B cell (primary cell): Measurements from ENCODE around the gene STPG1. TPM values are rescaled to one million over a fixed set of nuclear protein-coding genes. Genes with fewer than 3 reads are reported as not detected.

Experiments used
- ATAC-seq: fragments of 200-7000 bp; cut with Tn5 transposase; one replicate; pipeline ENCODE4 v1.10.0; 2021; ENCODE audit warnings: low read depth, mild to moderate bottlenecking, moderate number of reproducible peaks, moderate library complexity
- CTCF ChIA-PET: fragments of 350-600 bp; sonication (Branson Sonifier 250); formaldehyde crosslinking; loops from one replicate; lab custom pipeline; 2021; ENCODE audit warnings: antibody characterized with exemption, inconsistent platforms; lab: Charles Lee
- POLR2A ChIA-PET: fragments of 350-600 bp; sonication (Branson Sonifier 250); formaldehyde crosslinking; loops from one replicate; lab custom pipeline; 2021; ENCODE audit warnings: antibody characterized with exemption; lab: Charles Lee
- DNase-seq: peaks from one replicate; pipeline ENCODE4 v3.0.0; 2013
- H2AFZ ChIP-seq: 2 replicates; pipeline ENCODE4 v1.6.1; 2012; ENCODE audit warnings: mild to moderate bottlenecking, low read depth, low read length; ENCODE audit not compliant: insufficient read depth, poor library complexity, severe bottlenecking
- H3K27ac ChIP-seq, 2 donors: 1 replicate in 1 of 2; 2 replicates in 1 of 2; pipeline ENCODE4 v1.5.1; 2012 to 2013; ENCODE audit warnings: low read length in 2 of 2, mild to moderate bottlenecking in 2 of 2, moderate library complexity in 1 of 2
- H3K27me3 ChIP-seq, 4 experiments: fragments of 200-600 bp in 1 of 4; sonication (generic) in 1 of 4; replicated peaks in 1 of 4; 1 replicate in 2 of 4; 2 replicates in 2 of 4; pipeline versions ENCODE4 v1.6.1 to v1.7.0; 2013 to 2016; ENCODE audit warnings: low read length in 3 of 4, mild to moderate bottlenecking in 2 of 4, mixed read lengths in 1 of 4, moderate library complexity in 1 of 4; ENCODE audit not compliant: insufficient read depth in 4 of 4, control insufficient read depth in 3 of 4; ENCODE audit errors: control extremely low read depth in 1 of 4
- H3K36me3 ChIP-seq, 2 experiments: replicated peaks in 1 of 2; 1 replicate in 1 of 2; 2 replicates in 1 of 2; pipeline versions ENCODE4 v1.6.1 to v1.7.1; 2013; ENCODE audit warnings: low read length in 1 of 2; ENCODE audit not compliant: insufficient read depth in 2 of 2, control insufficient read depth in 1 of 2; ENCODE audit errors: control extremely low read depth in 1 of 2, extremely low read depth in 1 of 2
- H3K4me1 ChIP-seq, 2 donors: fragments of 200-600 bp in 1 of 2; sonication (generic) in 1 of 2; 1 replicate in 1 of 2; 2 replicates in 1 of 2; pipeline versions ENCODE4 v1.5.1 to v1.6.1; 2013 to 2017; ENCODE audit warnings: low read length in 2 of 2; ENCODE audit not compliant: control insufficient read depth in 2 of 2, insufficient read depth in 2 of 2
- H3K4me2 ChIP-seq: replicated peaks from 2 replicates; pipeline ENCODE3; 2012; ENCODE audit warnings: mild to moderate bottlenecking, low read depth, low read length; ENCODE audit not compliant: poor library complexity, severe bottlenecking
- H3K4me3 ChIP-seq, 5 experiments: fragments of 200-600 bp in 1 of 5; sonication (generic) in 1 of 5; 1 replicate in 3 of 5; 2 replicates in 2 of 5; pipeline versions ENCODE4 v1.5.1 to v1.7.0; 2011 to 2016; ENCODE audit warnings: low read length in 4 of 5, mild to moderate bottlenecking in 4 of 5, low read depth in 2 of 5, control low read depth in 1 of 5, moderate library complexity in 1 of 5; ENCODE audit not compliant: insufficient read depth in 1 of 5; ENCODE audit errors: control extremely low read depth in 1 of 5, extremely low read depth in 1 of 5
- H3K79me2 ChIP-seq: fragments of 200-600 bp; sonication (generic); one replicate; pipeline ENCODE4 v1.6.0; 2016; ENCODE audit warnings: low read length; ENCODE audit not compliant: control insufficient read depth, insufficient read depth
- H3K9ac ChIP-seq: fragments of 200-600 bp; sonication (generic); 2 replicates; pipeline ENCODE4 v1.6.1; 2017; ENCODE audit warnings: mild to moderate bottlenecking, low read length, moderate library complexity
- H3K9me3 ChIP-seq, 3 donors: one replicate each; pipeline versions ENCODE4 v1.6.1 to v1.7.1; 2013; ENCODE audit warnings: low read length in 2 of 3; ENCODE audit not compliant: control insufficient read depth in 2 of 3, insufficient read depth in 1 of 3; ENCODE audit errors: control extremely low read depth in 1 of 3
- H4K20me1 ChIP-seq: 2 replicates; pipeline ENCODE4 v1.6.0; 2012; ENCODE audit warnings: mild to moderate bottlenecking, low read length; ENCODE audit not compliant: insufficient read depth, control insufficient read depth, poor library complexity, severe bottlenecking
- H3K27ac Mint-ChIP-seq: one replicate; pipeline ENCODE4 v1.8.0; 2021; ENCODE audit warnings: mixed read lengths
- H3K27me3 Mint-ChIP-seq: one replicate; pipeline ENCODE4 v1.8.0; 2021; ENCODE audit warnings: mixed read lengths
- H3K4me1 Mint-ChIP-seq: one replicate; pipeline ENCODE4 v1.8.0; 2021; ENCODE audit warnings: mixed read lengths
- H3K4me3 Mint-ChIP-seq: one replicate; pipeline ENCODE4 v1.8.0; 2021; ENCODE audit warnings: mixed read lengths
- H3K9me3 Mint-ChIP-seq: one replicate; pipeline ENCODE4 v1.8.0; 2022; ENCODE audit warnings: mixed read lengths; ENCODE audit not compliant: insufficient read depth
- EZH2 ChIP-seq: IDR thresholded peaks from 2 replicates; pipeline ENCODE4 v1.6.1; 2012; ENCODE audit warnings: borderline replicate concordance, low read depth, mild to moderate bottlenecking, moderate library complexity, low read length; ENCODE audit not compliant: insufficient read depth, poor library complexity, severe bottlenecking
- WGBS: methylation state at CpG from one replicate; pipeline ENCODE4 v1.1.5; 2013; ENCODE audit warnings: missing lambda C conversion rate; ENCODE audit not compliant: insufficient coverage; 5-methylcytosine and 5-hydroxymethylcytosine counted together
- intact Hi-C: fragments of 100-400 bp; cut with micrococcal nuclease; formaldehyde crosslinking; loops from one replicate; pipeline ENCODE4 v1.10.0; 2022
- polyA plus RNA-seq: library from polyadenylated mRNA; depleted of rRNA; stranded (reverse); fragments of >200 nt; gene quantifications from 2 replicates; pipeline ENCODE4 v1.2.3, GENCODE V29; 2012
- total RNA-seq, 2 donors: library from RNA; stranded (reverse); fragments of 120-200 nt in 1 of 2; gene quantifications; 1 replicate in 1 of 2; 2 replicates in 1 of 2; pipeline versions ENCODE4 v1.2.3 to v1.2.4, GENCODE V29; 2013 to 2022
- TF ChIP-seq, protein P1 (sequence below): fragments of 200-600 bp; IDR thresholded peaks from one replicate; pipeline ENCODE4 v1.8.0; 2022; ENCODE audit warnings: antibody characterized with exemption, mild to moderate bottlenecking

STPG1 gene
- total and polyA plus RNA-seq, 2 donors (not counting 1 experiment from before 2014, with no cell fraction given), result 4.6 to 6.1 TPM

DNA sequence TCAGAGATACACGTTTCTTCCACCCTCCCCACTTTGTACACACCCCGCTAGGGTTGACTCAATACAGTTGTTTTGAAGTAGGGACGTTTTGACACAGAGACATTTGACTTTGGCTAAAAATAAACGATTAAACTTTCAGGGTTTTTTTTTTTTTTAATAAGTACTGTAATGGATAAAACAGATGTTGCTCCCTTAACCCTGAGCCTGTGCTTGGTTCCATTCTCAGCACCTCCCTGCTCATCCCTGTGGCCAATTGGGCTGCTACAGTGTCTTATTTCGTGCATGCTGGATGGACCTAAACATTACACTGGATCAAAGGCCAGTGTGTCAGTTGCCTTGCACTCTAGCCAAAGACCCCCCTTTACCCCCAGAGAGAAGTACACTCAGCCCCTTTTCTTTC, 77.5 kb downstream of the STPG1 start:
- no peaks in the 10 kb centered on the region for H3K36me3 ChIP-seq
- H3K4me1 ChIP-seq, result no peaks in the 10 kb centered on the region
- no peak for DNase-seq
- H3K9ac ChIP-seq, result no peak overlapping the region
- Mint-ChIP-seq H3K4me1 (no peaks in the 10 kb centered on the region), H3K27me3 (peaks cover 26% of the 10 kb centered on the region), H3K9me3 (no peaks in the 10 kb centered on the region), H3K4me3 (no peak overlapping the region), H3K27ac (no peak overlapping the region)
- TF ChIP-seq, protein P1, sequence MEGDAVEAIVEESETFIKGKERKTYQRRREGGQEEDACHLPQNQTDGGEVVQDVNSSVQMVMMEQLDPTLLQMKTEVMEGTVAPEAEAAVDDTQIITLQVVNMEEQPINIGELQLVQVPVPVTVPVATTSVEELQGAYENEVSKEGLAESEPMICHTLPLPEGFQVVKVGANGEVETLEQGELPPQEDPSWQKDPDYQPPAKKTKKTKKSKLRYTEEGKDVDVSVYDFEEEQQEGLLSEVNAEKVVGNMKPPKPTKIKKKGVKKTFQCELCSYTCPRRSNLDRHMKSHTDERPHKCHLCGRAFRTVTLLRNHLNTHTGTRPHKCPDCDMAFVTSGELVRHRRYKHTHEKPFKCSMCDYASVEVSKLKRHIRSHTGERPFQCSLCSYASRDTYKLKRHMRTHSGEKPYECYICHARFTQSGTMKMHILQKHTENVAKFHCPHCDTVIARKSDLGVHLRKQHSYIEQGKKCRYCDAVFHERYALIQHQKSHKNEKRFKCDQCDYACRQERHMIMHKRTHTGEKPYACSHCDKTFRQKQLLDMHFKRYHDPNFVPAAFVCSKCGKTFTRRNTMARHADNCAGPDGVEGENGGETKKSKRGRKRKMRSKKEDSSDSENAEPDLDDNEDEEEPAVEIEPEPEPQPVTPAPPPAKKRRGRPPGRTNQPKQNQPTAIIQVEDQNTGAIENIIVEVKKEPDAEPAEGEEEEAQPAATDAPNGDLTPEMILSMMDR, result no peak
- TF ChIP-seq EZH2, result no peak
- intact Hi-C loops, result no loop called here
- peaks cover 0 to 5% (median 0%) of the 10 kb centered on the region in 4 experiments for H3K27me3 ChIP-seq
- H3K27ac ChIP-seq, result no peak overlapping the region
- no peaks in the 10 kb centered on the region for H3K9me3 ChIP-seq
- ATAC-seq, result no peak
- no peaks in the 10 kb centered on the region for H3K79me2 ChIP-seq
- no peak overlapping the region for H3K4me2 ChIP-seq
- H4K20me1 ChIP-seq, result no peaks in the 10 kb centered on the region
- POLR2A ChIA-PET, result interaction anchor here (0.7 kb wide), 1 partner anchor 543 kb away, joined by 6 read pairs; no protein-coding TSS in a partner anchor
- no peak overlapping the region for H2AFZ ChIP-seq
- CTCF ChIA-PET, result interaction anchor here (0.8 kb wide), 1 partner anchor 14 kb away, joined by 3 read pairs; no protein-coding TSS in a partner anchor
- 83% methylated on average over 2 of the region's 5 CpGs for WGBS
- H3K4me3 ChIP-seq, result no peak overlapping the region

DNA sequence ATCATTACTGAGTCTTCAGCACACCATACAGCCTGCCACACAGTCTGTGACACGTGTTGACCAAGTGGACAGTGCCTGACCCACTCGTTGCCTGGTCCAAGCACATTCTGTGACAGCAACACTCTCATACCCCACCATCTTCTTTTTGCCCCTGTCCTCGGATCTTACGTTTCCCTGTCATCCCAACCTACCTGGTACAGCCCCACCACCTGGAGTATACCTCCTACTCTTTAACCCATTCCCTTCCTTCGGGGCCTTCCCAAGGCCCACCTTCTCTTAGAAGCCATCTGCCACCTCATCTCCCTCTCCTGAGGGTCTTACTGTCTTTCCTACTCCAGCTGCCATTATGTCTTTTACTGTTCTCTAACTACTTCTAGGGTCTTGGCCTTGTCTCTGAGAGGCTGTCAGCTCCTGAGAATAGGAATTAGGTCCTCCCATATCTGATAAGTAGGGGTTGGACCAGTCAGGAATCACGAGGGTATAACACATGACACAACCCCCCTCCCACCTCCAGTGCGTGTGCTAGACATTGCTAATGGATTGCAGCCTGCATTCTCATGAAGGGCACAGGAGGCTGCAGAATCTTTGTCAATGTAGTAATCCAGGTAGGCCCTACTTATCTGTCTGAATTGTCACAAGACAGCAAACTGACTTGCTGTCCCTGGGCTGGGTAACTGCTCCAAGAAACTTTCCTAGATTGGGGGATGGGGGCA, 81.5 kb downstream of the STPG1 start:
- ATAC-seq, result no peak

More for the DNA sequence above, 81.5 kb downstream of the STPG1 start:
- Mint-ChIP-seq H3K27me3 (peaks cover 29% of the 10 kb centered on the region), H3K9me3 (no peaks in the 10 kb centered on the region), H3K4me3 (no peak overlapping the region), H3K4me1 (no peaks in the 10 kb centered on the region), H3K27ac (no peak overlapping the region)
- H3K36me3 ChIP-seq, result no peaks in the 10 kb centered on the region
- no peak overlapping the region for H2AFZ ChIP-seq
- H3K4me2 ChIP-seq, result no peak overlapping the region
- CTCF ChIA-PET, result no interaction called here
- H3K9me3 ChIP-seq, result no peaks in the 10 kb centered on the region
- no peaks in the 10 kb centered on the region for H3K4me1 ChIP-seq
- intact Hi-C loops, result no loop called here
- no peak for TF ChIP-seq EZH2
- TF ChIP-seq, protein P1, result no peak
- 88% methylated on average over 6 of the region's 7 CpGs for WGBS
- H3K79me2 ChIP-seq, result no peaks in the 10 kb centered on the region
- no peak overlapping the region for H3K27ac ChIP-seq
- POLR2A ChIA-PET, result no interaction called here
- no peak overlapping the region for H3K9ac ChIP-seq
- peaks cover 0 to 10% (median 2%) of the 10 kb centered on the region in 4 experiments for H3K27me3 ChIP-seq
- no peak for DNase-seq
- no peaks in the 10 kb centered on the region for H4K20me1 ChIP-seq
- H3K4me3 ChIP-seq, result no peak overlapping the region
